Coronary artery (tissue), 2 donors: ENCODE measurements around the gene CIAO1.
"Not testable (repeated sequence)": the region's sequence is repeated elsewhere in the genome, so short reads cannot be mapped to it uniquely, and the experiment has no call there.

Experiments
- DNase-seq: peaks from one replicate; pipeline ENCODE4 v3.0.0-alpha.2; 2017; ENCODE audit warnings: low spot score
- H3K27ac ChIP-seq, 2 donors: fragments of 200-600 bp; sonication (generic); one replicate each; pipeline ENCODE4 v1.5.1; 2016 to 2019
- H3K4me3 ChIP-seq: fragments of 200-600 bp; sonication (generic); 2 replicates; pipeline ENCODE4 v1.5.1; 2016; ENCODE audit warnings: mild to moderate bottlenecking, moderate library complexity
- CTCF ChIP-seq: fragments of 200-600 bp; sonication (generic); IDR thresholded peaks from one replicate; pipeline ENCODE4 v1.5.1; 2019; ENCODE audit warnings: antibody characterized with exemption

CIAO1 gene

GRCh38 chr2:96265840-96266679 is at the start of gene CIAO1, which contains the start of gene TMEM127:
Gene CIAO1 (plus strand): TSS chr2:96266225. CDS start chr2:96266351, 126 bp downstream.
Gene TMEM127 (minus strand): TSS chr2:96265997. CDS start chr2:96265381, 616 bp downstream.
- H3K4me3 ChIP-seq, result peak within 1 kb of the TSS; percentile 97
- no peak for TF ChIP-seq CTCF
- peak; percentile 99 for DNase-seq
- peak within 1 kb of the TSS; percentile 85 to 99 for H3K27ac ChIP-seq

- H3K4me3 ChIP-seq, result no peak overlapping the region
- H3K27ac ChIP-seq, result no peak overlapping the region
- DNase-seq, result no peak
- TF ChIP-seq CTCF, result no peak
Observed at GRCh38 chr2:96218508-96219131, 47.4 kb upstream of the CIAO1 start.

GRCh38 chr2:96219959-96220358 is 46.1 kb upstream of the CIAO1 start:
- not testable (repeated sequence) for H3K27ac ChIP-seq, H3K4me3 ChIP-seq, DNase-seq

- not testable (repeated sequence) for H3K27ac ChIP-seq, H3K4me3 ChIP-seq
Observed at GRCh38 chr2:96221106-96221505, 44.9 kb upstream of the CIAO1 start.

GRCh38 chr2:96225016-96225533 is 41.0 kb upstream of the CIAO1 start:
- H3K27ac ChIP-seq, result peak overlapping the region in 1 of 2 donors; percentile 45
- no peak for TF ChIP-seq CTCF
- no peak overlapping the region for H3K4me3 ChIP-seq
- DNase-seq, result no peak

More at GRCh38 chr2:96221106-96221505, 44.9 kb upstream of the CIAO1 start:
- DNase-seq, result not testable (repeated sequence)

GRCh38 chr2:96231316-96231715 is 34.7 kb upstream of the CIAO1 start:
- TF ChIP-seq CTCF, result no peak
- DNase-seq, result no peak
- H3K4me3 ChIP-seq, result no peak overlapping the region
- no peak overlapping the region for H3K27ac ChIP-seq

- no peak for DNase-seq
- Histone ChIP-seq H3K4me3 (no peak overlapping the region), H3K27ac (no peak overlapping the region)
- TF ChIP-seq CTCF, result no peak
Observed at GRCh38 chr2:96233436-96233835, 32.6 kb upstream of the CIAO1 start.

GRCh38 chr2:96233880-96234316 is 32.1 kb upstream of the CIAO1 start:
- no peak overlapping the region for H3K27ac ChIP-seq
- no peak for TF ChIP-seq CTCF
- H3K4me3 ChIP-seq, result no peak overlapping the region
- no peak for DNase-seq
